H1 (cell line): ENCODE measurements around the gene FARS2. TPM values are rescaled to one million over a fixed set of nuclear protein-coding genes. Genes with fewer than 3 reads are reported as not detected.

Source experiments
- CHD2 ChIP-seq: IDR thresholded peaks from 2 replicates; pipeline ENCODE4 v1.6.1; 2012; ENCODE audit warnings: low read length, improper control_type of control experiment
- CHD7 ChIP-seq: fragments of 300-600 bp; sonication (generic); IDR thresholded peaks from 2 replicates; pipeline ENCODE4 v1.7.1; 2012; ENCODE audit warnings: low read length, moderate library complexity, mild to moderate bottlenecking, inconsistent platforms; ENCODE audit not compliant: insufficient replicate concordance
- POU5F1 ChIP-seq: IDR thresholded peaks from 2 replicates; pipeline ENCODE4 v1.6.1; 2011; ENCODE audit warnings: low read depth, mild to moderate bottlenecking, low read length, moderate library complexity
- YY1 ChIP-seq: IDR thresholded peaks from 2 replicates; pipeline ENCODE4 v1.6.1; 2011; ENCODE audit warnings: low read depth, mild to moderate bottlenecking, low read length
- polyA plus RNA-seq, 7 experiments: library from polyadenylated mRNA; depleted of rRNA in 3 of 7; stranded (reverse) in 5 of 7; unstranded in 2 of 7; fragments of >200 nt in 5 of 7; fragments of 200-250 nt in 2 of 7; gene quantifications; 1 replicate in 5 of 7; 2 replicates in 1 of 7; 4 replicates in 1 of 7; pipeline versions ENCODE4 v1.2.1 to v1.2.3, GENCODE V29; 2011 to 2013; ENCODE audit warnings: missing spikeins in 2 of 7, mixed read lengths in 2 of 7
- total RNA-seq: library from RNA; stranded (reverse); fragmentation: NEBNext Ultra II Directional; extraction: Animal tissue kit (Norgen Biotek cat#: 25700); gene quantifications from 2 replicates; pipeline ENCODE4 v1.2.1, GENCODE V29; 2021

The FARS2 gene
- total and polyA plus RNA-seq, 2 of the 8 experiments (the other 6 are each of a cell fraction or from before 2014, with no cell fraction given), result 11.7 to 14.4 TPM

- TF ChIP-seq YY1, result no peak
- no peak for TF ChIP-seq POU5F1
- TF ChIP-seq CHD7, result no peak
- TF ChIP-seq CHD2, result no peak
These were observed 462.8 kb downstream of the FARS2 start (continued) for GRCh38 chr6:5723841-5724691.
